Neural progenitor cell (in vitro differentiated cells): ENCODE data around the gene TBXAS1. TPM values are rescaled to one million over a fixed set of nuclear protein-coding genes. Genes with fewer than 3 reads are reported as not detected.
A peak's percentile ranks its signal among the peaks of the same experiment; 100 is the strongest.

Source experiments
- DNase-seq: peaks from one replicate; pipeline ENCODE4 v3.0.0-alpha.2; 2016; ENCODE audit warnings: low spot score
- H2AFZ ChIP-seq: fragments of 200-600 bp; sonication (generic); replicated peaks from 2 replicates; pipeline ENCODE4 v1.6.1; 2016; ENCODE audit warnings: antibody characterized with exemption
- H3F3A ChIP-seq: fragments of 200-600 bp; sonication (generic); 2 replicates; pipeline ENCODE4 v1.6.1; 2016; ENCODE audit warnings: antibody characterized with exemption, low read depth
- H3K27ac ChIP-seq: fragments of 200-600 bp; sonication (generic); 2 replicates; pipeline ENCODE4 v1.5.1; 2016; ENCODE audit warnings: mild to moderate bottlenecking
- H3K27me3 ChIP-seq: fragments of 200-600 bp; sonication (generic); 2 replicates; pipeline ENCODE4 v1.6.1; 2016; ENCODE audit warnings: mild to moderate bottlenecking, moderate library complexity
- H3K36me3 ChIP-seq: fragments of 200-600 bp; sonication (generic); 2 replicates; pipeline ENCODE4 v1.5.1; 2016
- H3K4me1 ChIP-seq: fragments of 200-600 bp; sonication (generic); 2 replicates; pipeline ENCODE4 v1.6.1; 2016; ENCODE audit warnings: mixed run types
- H3K4me2 ChIP-seq: fragments of 200-600 bp; sonication (generic); 2 replicates; pipeline ENCODE4 v1.6.1; 2016
- H3K4me3 ChIP-seq: fragments of 200-600 bp; sonication (generic); 2 replicates; pipeline ENCODE4 v1.5.1; 2016
- H3K79me2 ChIP-seq: fragments of 200-600 bp; sonication (generic); 2 replicates; pipeline ENCODE4 v1.6.1; 2016; ENCODE audit warnings: low read depth
- H3K9ac ChIP-seq: fragments of 200-600 bp; sonication (generic); 2 replicates; pipeline ENCODE4 v1.6.1; 2016
- H3K9me3 ChIP-seq: fragments of 200-600 bp; sonication (generic); 2 replicates; pipeline ENCODE4 v1.5.1; 2016; ENCODE audit warnings: low read depth
- H4K20me1 ChIP-seq: fragments of 200-600 bp; sonication (generic); 2 replicates; pipeline ENCODE4 v1.6.1; 2016; ENCODE audit warnings: low read depth
- H3K27ac Mint-ChIP-seq: 3 replicates; pipeline ENCODE4 v1.8.0; 2021; ENCODE audit warnings: mixed read lengths
- H3K27me3 Mint-ChIP-seq: 2 replicates; pipeline ENCODE4 v1.8.0; 2022; ENCODE audit warnings: low read depth, mild to moderate bottlenecking, inconsistent platforms, moderate library complexity, mixed read lengths; ENCODE audit not compliant: insufficient read depth
- H3K36me3 Mint-ChIP-seq: 3 replicates; pipeline ENCODE4 v1.8.0; 2021; ENCODE audit warnings: mixed read lengths
- H3K4me1 Mint-ChIP-seq: 3 replicates; pipeline ENCODE4 v1.8.0; 2021; ENCODE audit warnings: mixed read lengths
- H3K4me3 Mint-ChIP-seq: 3 replicates; pipeline ENCODE4 v1.8.0; 2021; ENCODE audit warnings: mild to moderate bottlenecking, moderate library complexity, mixed read lengths
- H3K9me3 Mint-ChIP-seq: 3 replicates; pipeline ENCODE4 v1.8.0; 2020; ENCODE audit warnings: mixed read lengths
- CTCF ChIP-seq: fragments of 200-600 bp; sonication (generic); IDR thresholded peaks from 2 replicates; pipeline ENCODE4 v1.5.1; 2017; ENCODE audit warnings: antibody characterized with exemption, mild to moderate bottlenecking
- EZH2 ChIP-seq: fragments of 200-600 bp; sonication (generic); IDR thresholded peaks from 2 replicates; pipeline ENCODE4 v1.6.1; 2017; ENCODE audit warnings: antibody characterized with exemption, mild to moderate bottlenecking, moderate library complexity
- EZH2phosphoT487 ChIP-seq: fragments of 200-600 bp; sonication (generic); IDR thresholded peaks from 2 replicates; pipeline ENCODE4 v1.6.1; 2017; ENCODE audit warnings: antibody characterized with exemption
- total RNA-seq: library from RNA; depleted of rRNA; stranded (reverse); fragments of >200 nt; gene quantifications from 2 replicates; pipeline ENCODE4 v1.2.3, GENCODE V29; 2015; ENCODE audit warnings: low replicate concordance

TBXAS1 gene
- total RNA-seq, 1 donor from 2014 or later, result not detected

DNA sequence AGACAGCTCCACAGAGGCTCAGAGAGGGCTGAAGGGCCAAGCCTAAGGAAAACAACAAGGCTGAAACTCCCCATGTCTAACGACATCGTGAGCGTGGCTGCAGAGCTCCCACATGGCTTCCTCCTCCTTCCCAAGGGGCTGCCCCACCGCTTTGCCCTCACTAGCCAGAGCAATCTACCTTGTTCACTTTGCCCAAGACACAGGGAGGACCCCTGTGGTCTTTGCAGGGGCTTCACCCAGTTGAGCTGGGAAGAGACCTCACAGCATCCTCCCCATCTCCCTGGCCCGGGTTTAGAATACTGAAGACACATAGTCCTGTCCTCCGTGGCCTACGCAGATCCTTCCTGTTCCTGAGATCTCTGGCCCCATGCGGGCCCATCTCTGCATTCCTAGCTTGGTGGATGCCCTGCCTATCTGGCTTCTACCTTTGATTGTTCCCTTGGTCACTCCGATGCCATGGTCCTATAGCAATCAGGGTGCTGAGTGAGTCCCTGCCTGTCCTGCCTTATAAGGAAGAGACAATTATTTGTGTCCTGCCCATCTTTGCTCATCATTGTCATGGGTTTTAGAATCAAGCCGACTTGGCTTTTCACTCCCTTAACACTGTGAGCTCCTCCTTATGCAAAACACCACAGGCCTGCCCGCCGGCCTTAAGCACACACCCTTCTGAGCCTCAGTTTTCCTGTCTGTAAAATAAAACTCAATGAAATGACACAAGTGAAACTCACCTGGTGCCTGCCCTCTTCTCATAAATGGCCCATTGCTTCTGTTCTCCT is 160.5 kb downstream of the TBXAS1 start:
- Mint-ChIP-seq H3K27ac (peak overlapping the region; percentile 36), H3K4me3 (no peak overlapping the region), H3K27me3 (peaks cover 6% of the 10 kb centered on the region), H3K4me1 (peaks cover 15% of the 10 kb centered on the region), H3K36me3 (no peaks in the 10 kb centered on the region), H3K9me3 (no peaks in the 10 kb centered on the region)
- DNase-seq, result no peak
- no peaks in the 10 kb centered on the region for H3K27me3 ChIP-seq
- H3K79me2 ChIP-seq, result no peaks in the 10 kb centered on the region
- H3F3A ChIP-seq, result no peaks in the 10 kb centered on the region
- H3K4me1 ChIP-seq, result peaks cover 3% of the 10 kb centered on the region
- no peaks in the 10 kb centered on the region for H3K36me3 ChIP-seq
- no peaks in the 10 kb centered on the region for H4K20me1 ChIP-seq
- H3K4me3 ChIP-seq, result no peak overlapping the region
- H3K9me3 ChIP-seq, result no peaks in the 10 kb centered on the region
- no peak overlapping the region for H3K27ac ChIP-seq
- no peak for TF ChIP-seq CTCF
- no peak overlapping the region for H3K9ac ChIP-seq
- H2AFZ ChIP-seq, result no peak overlapping the region
- no peak overlapping the region for H3K4me2 ChIP-seq

- Histone ChIP-seq H3K9me3 (no peaks in the 10 kb centered on the region), H3K4me3 (no peak overlapping the region), H3K79me2 (no peaks in the 10 kb centered on the region), H3F3A (no peaks in the 10 kb centered on the region), H3K4me2 (no peak overlapping the region), H3K4me1 (peaks cover 9% of the 10 kb centered on the region), H2AFZ (no peak overlapping the region), H3K27me3 (no peaks in the 10 kb centered on the region), H3K27ac (no peak overlapping the region), H3K9ac (no peak overlapping the region), H3K36me3 (no peaks in the 10 kb centered on the region), H4K20me1 (no peaks in the 10 kb centered on the region)
- Mint-ChIP-seq H3K9me3 (no peaks in the 10 kb centered on the region), H3K36me3 (no peaks in the 10 kb centered on the region), H3K27ac (no peak overlapping the region), H3K4me1 (peaks cover 19% of the 10 kb centered on the region), H3K4me3 (no peak overlapping the region), H3K27me3 (peaks cover 6% of the 10 kb centered on the region)
- no peak for TF ChIP-seq EZH2phosphoT487
- TF ChIP-seq EZH2, result no peak
- TF ChIP-seq CTCF, result no peak
- DNase-seq, result no peak
These were observed 161.1 kb downstream of the TBXAS1 start for GRCh38 chr7:139990142-139990535.

DNA sequence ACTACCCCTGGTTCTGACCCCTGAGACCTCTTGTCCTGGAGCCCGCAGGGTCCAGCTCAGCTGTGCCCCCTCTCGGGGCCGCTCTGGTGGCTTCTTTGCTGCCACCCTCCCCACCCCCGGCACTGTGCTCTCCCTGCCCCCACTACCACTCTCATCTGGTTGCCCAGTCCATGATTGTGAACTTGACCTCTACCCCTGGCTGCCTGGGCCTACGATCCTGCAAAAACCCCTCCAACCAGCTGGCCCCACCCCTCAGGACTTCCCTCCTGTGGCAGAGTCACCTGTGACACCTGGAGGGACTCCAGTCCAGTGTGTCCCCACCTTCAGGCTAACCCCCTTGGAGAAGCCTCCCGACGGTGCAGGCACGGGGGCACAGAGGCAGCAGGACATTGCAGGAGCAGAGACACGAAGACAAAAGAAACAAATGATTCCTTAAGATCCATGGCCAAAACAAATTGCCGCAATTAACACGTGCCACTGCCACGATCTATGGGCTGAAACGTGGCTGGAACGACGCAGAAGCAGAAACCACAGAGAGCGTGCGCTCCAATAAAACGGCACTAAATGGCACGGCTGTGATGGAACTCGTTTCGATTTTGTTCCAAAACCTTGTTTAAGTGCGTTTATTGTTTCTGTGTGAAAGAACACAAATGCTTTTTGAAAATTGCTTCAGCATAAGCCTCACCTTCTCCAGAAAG is 161.7 kb downstream of the TBXAS1 start:
- DNase-seq, result no peak
- Histone ChIP-seq H3K79me2 (no peaks in the 10 kb centered on the region), H3K9ac (no peak overlapping the region), H3K27me3 (no peaks in the 10 kb centered on the region), H3K27ac (no peak overlapping the region), H3K9me3 (no peaks in the 10 kb centered on the region), H3K4me1 (peaks cover 11% of the 10 kb centered on the region), H3F3A (no peaks in the 10 kb centered on the region), H4K20me1 (no peaks in the 10 kb centered on the region), H3K4me3 (no peak overlapping the region), H3K36me3 (no peaks in the 10 kb centered on the region), H2AFZ (no peak overlapping the region), H3K4me2 (no peak overlapping the region)
- TF ChIP-seq EZH2phosphoT487 (no peak), CTCF (no peak), EZH2 (no peak)
- no peaks in the 10 kb centered on the region for H3K36me3 Mint-ChIP-seq
- peaks cover 6% of the 10 kb centered on the region for H3K27me3 Mint-ChIP-seq
- H3K27ac Mint-ChIP-seq, result no peak overlapping the region
- H3K4me1 Mint-ChIP-seq, result peaks cover 25% of the 10 kb centered on the region
- no peaks in the 10 kb centered on the region for H3K9me3 Mint-ChIP-seq
- H3K4me3 Mint-ChIP-seq, result no peak overlapping the region
